H9 (cell line): Measurements from ENCODE around the gene NECTIN1. TPM values are rescaled to one million over a fixed set of nuclear protein-coding genes. Genes with fewer than 3 reads are reported as not detected.

ENCODE experiments used
- DNase-seq: peaks from one replicate; pipeline ENCODE4 v3.0.0-alpha.2; 2017
- H2AFZ ChIP-seq: one replicate; pipeline ENCODE4 v1.6.1; 2013; ENCODE audit warnings: mild to moderate bottlenecking, low read length, control low read depth, moderate library complexity
- H2AK5ac ChIP-seq: 2 replicates; pipeline ENCODE4 v1.6.1; 2013; ENCODE audit warnings: low read length, control low read depth, mixed read lengths; ENCODE audit not compliant: insufficient read length
- H2BK120ac ChIP-seq: one replicate; pipeline ENCODE4 v1.6.1; 2013; ENCODE audit warnings: low read depth, mild to moderate bottlenecking, low read length, control low read depth, inconsistent platforms; ENCODE audit not compliant: poor library complexity, severe bottlenecking
- H2BK12ac ChIP-seq: 2 replicates; pipeline ENCODE4 v1.6.1; 2013; ENCODE audit warnings: low read length, control low read depth, mixed read lengths, low read depth; ENCODE audit not compliant: insufficient read length
- H2BK15ac ChIP-seq: 2 replicates; pipeline ENCODE4 v1.6.1; 2013; ENCODE audit warnings: low read depth, low read length, control low read depth
- H2BK20ac ChIP-seq: one replicate; pipeline ENCODE4 v1.6.1; 2013; ENCODE audit warnings: low read depth, mild to moderate bottlenecking, low read length, control low read depth, inconsistent platforms; ENCODE audit not compliant: poor library complexity, severe bottlenecking
- H2BK5ac ChIP-seq: 2 replicates; pipeline ENCODE4 v1.6.1; 2013; ENCODE audit warnings: low read length, control low read depth, mixed read lengths; ENCODE audit not compliant: insufficient read length
- H3K14ac ChIP-seq: 2 replicates; pipeline ENCODE4 v1.6.1; 2013; ENCODE audit warnings: low read length, control low read depth; ENCODE audit not compliant: insufficient read depth
- H3K18ac ChIP-seq: 2 replicates; pipeline ENCODE4 v1.6.1; 2013; ENCODE audit warnings: low read depth, mild to moderate bottlenecking, mixed read lengths, low read length, control low read depth; ENCODE audit not compliant: insufficient read length
- H3K23ac ChIP-seq: 2 replicates; pipeline ENCODE4 v1.6.1; 2013; ENCODE audit warnings: low read length, control low read depth, mixed read lengths, low read depth; ENCODE audit not compliant: insufficient read length
- H3K23me2 ChIP-seq: 2 replicates; pipeline ENCODE4 v1.6.1; 2013; ENCODE audit warnings: low read depth, mild to moderate bottlenecking, mixed read lengths, low read length, control low read depth; ENCODE audit not compliant: insufficient read length, poor library complexity, severe bottlenecking
- H3K27ac ChIP-seq: 2 replicates; pipeline ENCODE4 v1.5.1; 2013; ENCODE audit warnings: low read length, control low read depth, mixed read lengths, low read depth; ENCODE audit not compliant: insufficient read length
- H3K27me3 ChIP-seq: 2 replicates; pipeline ENCODE4 v1.6.1; 2013; ENCODE audit warnings: low read length, control low read depth, inconsistent platforms; ENCODE audit not compliant: insufficient read depth
- H3K4ac ChIP-seq: 2 replicates; pipeline ENCODE4 v1.6.1; 2013; ENCODE audit warnings: low read depth, mild to moderate bottlenecking, control low read depth, inconsistent platforms, low read length, moderate library complexity
- H3K4me1 ChIP-seq: 2 replicates; pipeline ENCODE4 v1.6.1; 2013; ENCODE audit warnings: low read length, control low read depth, inconsistent platforms; ENCODE audit not compliant: insufficient read depth
- H3K4me2 ChIP-seq: 2 replicates; pipeline ENCODE4 v1.6.1; 2013; ENCODE audit warnings: low read length, control low read depth, mixed read lengths; ENCODE audit not compliant: insufficient read length, insufficient read depth
- H3K56ac ChIP-seq: 2 replicates; pipeline ENCODE4 v1.6.1; 2013; ENCODE audit warnings: low read depth, mild to moderate bottlenecking, mixed read lengths, low read length, control low read depth; ENCODE audit not compliant: insufficient read length
- H3K79me1 ChIP-seq: 2 replicates; pipeline ENCODE4 v1.6.1; 2013; ENCODE audit warnings: low read depth, mild to moderate bottlenecking, moderate library complexity, low read length, control low read depth, inconsistent platforms; ENCODE audit not compliant: insufficient read depth, poor library complexity, severe bottlenecking
- H3K79me2 ChIP-seq: 2 replicates; pipeline ENCODE4 v1.6.1; 2013; ENCODE audit warnings: low read length, control low read depth, inconsistent platforms; ENCODE audit not compliant: insufficient read depth
- H3K9ac ChIP-seq: 2 replicates; pipeline ENCODE4 v1.6.1; 2013; ENCODE audit warnings: low read length, control low read depth, mixed read lengths; ENCODE audit not compliant: insufficient read length; ENCODE audit errors: extremely low read depth
- H3K9me3 ChIP-seq: one replicate; pipeline ENCODE4 v1.6.1; 2013; ENCODE audit warnings: low read depth, low read length, inconsistent platforms; ENCODE audit not compliant: control insufficient read depth
- H3T11ph ChIP-seq: one replicate; pipeline ENCODE4 v1.6.1; 2013; ENCODE audit warnings: mild to moderate bottlenecking, low read length, control low read depth, inconsistent platforms
- H4K20me1 ChIP-seq: one replicate; pipeline ENCODE4 v1.6.1; 2013; ENCODE audit not compliant: control insufficient read depth, insufficient read length, insufficient read depth
- H4K5ac ChIP-seq: 2 replicates; pipeline ENCODE4 v1.6.1; 2013; ENCODE audit warnings: low read depth, mild to moderate bottlenecking, mixed read lengths, low read length, control low read depth; ENCODE audit not compliant: insufficient read length
- H4K8ac ChIP-seq: replicated peaks from 2 replicates; pipeline ENCODE4 v1.6.1; 2013; ENCODE audit warnings: low read length, control low read depth, mixed read lengths, low read depth; ENCODE audit not compliant: insufficient read length
- H4K91ac ChIP-seq: 2 replicates; pipeline ENCODE4 v1.6.1; 2013; ENCODE audit warnings: low read depth, mild to moderate bottlenecking, moderate library complexity, mixed read lengths, low read length, control low read depth; ENCODE audit not compliant: insufficient read length
- H3K27ac Mint-ChIP-seq, 3 experiments: 2 replicates in 2 of 3; 3 replicates in 1 of 3; pipeline ENCODE4 v1.8.0; 2020 to 2021; ENCODE audit warnings: mixed read lengths in 3 of 3, mild to moderate bottlenecking in 1 of 3, moderate library complexity in 1 of 3
- H3K27me3 Mint-ChIP-seq: 2 replicates; pipeline ENCODE4 v1.8.0; 2021; ENCODE audit warnings: low read depth, mild to moderate bottlenecking, moderate library complexity, mixed read lengths
- H3K36me3 Mint-ChIP-seq, 3 experiments: 2 replicates in 2 of 3; 3 replicates in 1 of 3; pipeline ENCODE4 v1.8.0; 2020 to 2021; ENCODE audit warnings: low read depth in 3 of 3, mixed read lengths in 3 of 3; ENCODE audit not compliant: insufficient read depth in 1 of 3
- H3K4me1 Mint-ChIP-seq, 2 experiments: 2 replicates each; pipeline ENCODE4 v1.8.0; 2020; ENCODE audit warnings: mixed read lengths in 2 of 2
- H3K4me3 Mint-ChIP-seq, 2 experiments: 2 replicates in 1 of 2; 3 replicates in 1 of 2; pipeline ENCODE4 v1.8.0; 2020 to 2021; ENCODE audit warnings: mild to moderate bottlenecking in 2 of 2, mixed read lengths in 2 of 2, moderate library complexity in 1 of 2
- H3K9me3 Mint-ChIP-seq, 2 experiments: 2 replicates in 1 of 2; 3 replicates in 1 of 2; pipeline ENCODE4 v1.8.0; 2020; ENCODE audit warnings: mild to moderate bottlenecking in 2 of 2, mixed read lengths in 2 of 2, moderate library complexity in 1 of 2
- CTCF ChIP-seq: fragments of 200-600 bp; sonication (generic); conservative IDR thresholded peaks from 3 replicates; pipeline ENCODE4 v1.8.0; 2021; ENCODE audit warnings: antibody characterized with exemption, mild to moderate bottlenecking
- WGBS: extraction: QIAGEN DNeasy Blood & Tissue Kit; methylation state at CpG from one replicate; pipeline ENCODE4 v1.1.7; 2013; ENCODE audit warnings: missing lambda C conversion rate, low lambda C conversion rate, mixed read lengths; ENCODE audit not compliant: insufficient read length; ENCODE audit errors: extremely low coverage; 5-methylcytosine and 5-hydroxymethylcytosine counted together
- total RNA-seq: library from RNA; stranded (reverse); gene quantifications from 2 replicates; pipeline ENCODE4 v1.2.1, GENCODE V29; 2021

The NECTIN1 gene
- total RNA-seq, 1 experiment from 2014 or later: 113 TPM

- Histone ChIP-seq H3K23me2 (no peaks in the 10 kb centered on the region), H3K4me1 (no peaks in the 10 kb centered on the region), H3K4ac (no peak overlapping the region), H4K91ac (no peak overlapping the region), H2BK5ac (no peak overlapping the region), H3K9me3 (no peaks in the 10 kb centered on the region), H4K20me1 (no peaks in the 10 kb centered on the region), H2AK5ac (no peak overlapping the region), H3T11ph (no peak overlapping the region), H3K79me1 (no peaks in the 10 kb centered on the region), H4K8ac (no peak overlapping the region), H2BK15ac (no peak overlapping the region), H3K18ac (no peak overlapping the region), H3K79me2 (no peaks in the 10 kb centered on the region), H2AFZ (no peak overlapping the region), H3K27me3 (no peaks in the 10 kb centered on the region), H3K9ac (no peak overlapping the region), H3K56ac (no peak overlapping the region), H2BK120ac (no peak overlapping the region), H2BK12ac (no peak overlapping the region), H3K14ac (no peak overlapping the region), H3K27ac (no peak overlapping the region), H3K23ac (no peak overlapping the region), H3K4me2 (no peak overlapping the region), H2BK20ac (no peak overlapping the region), H4K5ac (no peak overlapping the region)
- no peak overlapping the region for H3K4me3 Mint-ChIP-seq
- H3K4me1 Mint-ChIP-seq: peaks cover 22 to 29% of the 10 kb centered on the region in 2 experiments
- no peaks in the 10 kb centered on the region; a peak in 1 of 7 replicates for H3K36me3 Mint-ChIP-seq
- TF ChIP-seq CTCF: no peak
- DNase-seq: no peak
- no peaks in the 10 kb centered on the region; a peak in 1 of 5 replicates for H3K9me3 Mint-ChIP-seq
- no peak overlapping the region for H3K27ac Mint-ChIP-seq
- WGBS: no CpG with 5 or more reads among the region's 5 CpGs
- peaks cover 48% of the 10 kb centered on the region for H3K27me3 Mint-ChIP-seq
Measured at GRCh38 chr11:119757378-119757777, 28.4 kb upstream of the NECTIN1 start.
